ENCODE results near the gene PSMB3. TPM values are rescaled to one million over a fixed set of nuclear protein-coding genes. Genes with fewer than 3 reads are reported as not detected.
A peak's percentile ranks its signal among the peaks of the same experiment; 100 is the strongest.

Gene PSMB3
- total RNA-seq, 1 donor from 2014 or later, result 118 TPM

GRCh38 chr17:38713456-38714075, 39.0 kb upstream of the PSMB3 start:
- TF ChIP-seq CTCF (IDR thresholded peaks at IDR 0.05), result no peak
- Mint-ChIP-seq H3K9me3 (ENCODE audit: low read depth) (no peaks in the 10 kb centered on the region), H3K4me1 (ENCODE audit: low read depth) (no peaks in the 10 kb centered on the region), H3K36me3 (ENCODE audit: low read depth) (peaks cover 26% of the 10 kb centered on the region), H3K27me3 (ENCODE audit: low read depth) (no peaks in the 10 kb centered on the region), H3K27ac (ENCODE audit: unreplicated experiment) (no peak overlapping the region), H3K4me3 (ENCODE audit: unreplicated experiment) (no peak overlapping the region)
- no peak for DNase-seq (ENCODE audit: low spot score)

GRCh38 chr17:38715216-38715943, 37.2 kb upstream of the PSMB3 start:
- TF ChIP-seq CTCF (IDR thresholded peaks at IDR 0.05), result no peak
- H3K4me3 Mint-ChIP-seq (ENCODE audit: unreplicated experiment), result no peak overlapping the region
- peaks cover 20% of the 10 kb centered on the region for H3K36me3 Mint-ChIP-seq (ENCODE audit: low read depth)
- H3K4me1 Mint-ChIP-seq (ENCODE audit: low read depth), result no peaks in the 10 kb centered on the region
- H3K27me3 Mint-ChIP-seq (ENCODE audit: low read depth), result no peaks in the 10 kb centered on the region
- peak overlapping the region; percentile 59 for H3K27ac Mint-ChIP-seq (ENCODE audit: unreplicated experiment)
- DNase-seq (ENCODE audit: low spot score), result no peak
- H3K9me3 Mint-ChIP-seq (ENCODE audit: low read depth), result no peaks in the 10 kb centered on the region

GRCh38 chr17:38716368-38717005, 36.1 kb upstream of the PSMB3 start:
- no peak for DNase-seq (ENCODE audit: low spot score)
- Mint-ChIP-seq H3K4me3 (ENCODE audit: unreplicated experiment) (no peak overlapping the region), H3K4me1 (ENCODE audit: low read depth) (no peaks in the 10 kb centered on the region), H3K9me3 (ENCODE audit: low read depth) (no peaks in the 10 kb centered on the region), H3K36me3 (ENCODE audit: low read depth) (peaks cover 17% of the 10 kb centered on the region), H3K27ac (ENCODE audit: unreplicated experiment) (no peak overlapping the region), H3K27me3 (ENCODE audit: low read depth) (no peaks in the 10 kb centered on the region)
- no peak for TF ChIP-seq CTCF (IDR thresholded peaks at IDR 0.05)

- Mint-ChIP-seq H3K27ac (ENCODE audit: unreplicated experiment) (no peak overlapping the region), H3K36me3 (ENCODE audit: low read depth) (peaks cover 14% of the 10 kb centered on the region)
These were observed 35.3 kb upstream of the PSMB3 start for GRCh38 chr17:38717139-38717745.

More at GRCh38 chr17:38717139-38717745, 35.3 kb upstream of the PSMB3 start:
- H3K4me1 Mint-ChIP-seq (ENCODE audit: low read depth), result no peaks in the 10 kb centered on the region
- no peaks in the 10 kb centered on the region for H3K27me3 Mint-ChIP-seq (ENCODE audit: low read depth)
- DNase-seq (ENCODE audit: low spot score), result no peak
- TF ChIP-seq CTCF (IDR thresholded peaks at IDR 0.05), result no peak
- H3K4me3 Mint-ChIP-seq (ENCODE audit: unreplicated experiment), result no peak overlapping the region
- H3K9me3 Mint-ChIP-seq (ENCODE audit: low read depth), result no peaks in the 10 kb centered on the region

Data from chondrocyte (in vitro differentiated cells).